Activated naive CD8-positive, alpha-beta T cell (primary cell): ENCODE data around the gene ITGAE.
A peak's percentile ranks its signal among the peaks of the same experiment; 100 is the strongest.
"Not testable (repeated sequence)": the region's sequence is repeated elsewhere in the genome, so short reads cannot be mapped to it uniquely, and the experiment has no call there.

Experiments
- H3K27ac Mint-ChIP-seq: one replicate; pipeline ENCODE4 v1.8.0; 2021; ENCODE audit warnings: mixed read lengths
- H3K27me3 Mint-ChIP-seq: one replicate; pipeline ENCODE4 v1.8.0; 2021; ENCODE audit warnings: mixed read lengths
- H3K36me3 Mint-ChIP-seq: one replicate; pipeline ENCODE4 v1.8.0; 2021; ENCODE audit warnings: mixed read lengths
- H3K4me1 Mint-ChIP-seq: one replicate; pipeline ENCODE4 v1.8.0; 2021; ENCODE audit warnings: low read depth, mixed read lengths
- H3K4me3 Mint-ChIP-seq: one replicate; pipeline ENCODE4 v1.8.0; 2021; ENCODE audit warnings: mild to moderate bottlenecking, mixed read lengths
- H3K9me3 Mint-ChIP-seq: one replicate; pipeline ENCODE4 v1.8.0; 2021; ENCODE audit warnings: low read depth, mixed read lengths

Gene ITGAE

DNA sequence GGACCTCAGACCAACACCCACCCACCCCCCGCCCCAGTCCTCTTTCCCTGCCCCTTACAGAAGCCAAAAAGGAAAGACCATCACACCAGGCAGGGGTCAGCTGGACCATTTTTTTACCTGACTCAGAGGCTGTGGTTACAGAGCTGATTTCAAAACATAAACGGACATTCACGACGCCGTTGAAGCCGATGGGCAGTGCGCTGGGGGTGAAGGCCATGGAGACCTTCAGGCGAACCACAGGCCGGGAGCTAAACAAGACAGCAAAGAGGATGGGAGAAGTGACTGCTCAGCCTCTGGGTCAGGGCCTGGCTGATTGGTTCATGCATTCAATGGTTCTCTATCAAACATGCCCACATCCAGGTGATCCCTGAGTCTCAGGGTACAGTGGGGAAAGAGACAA, 53.2 kb downstream of the ITGAE start:
- H3K4me3 Mint-ChIP-seq, result no peak overlapping the region
- H3K27me3 Mint-ChIP-seq, result no peaks in the 10 kb centered on the region
- H3K27ac Mint-ChIP-seq, result peak overlapping the region; percentile 55
- H3K4me1 Mint-ChIP-seq, result peaks cover 37% of the 10 kb centered on the region
- no peaks in the 10 kb centered on the region for H3K36me3 Mint-ChIP-seq
- H3K9me3 Mint-ChIP-seq, result no peaks in the 10 kb centered on the region

DNA sequence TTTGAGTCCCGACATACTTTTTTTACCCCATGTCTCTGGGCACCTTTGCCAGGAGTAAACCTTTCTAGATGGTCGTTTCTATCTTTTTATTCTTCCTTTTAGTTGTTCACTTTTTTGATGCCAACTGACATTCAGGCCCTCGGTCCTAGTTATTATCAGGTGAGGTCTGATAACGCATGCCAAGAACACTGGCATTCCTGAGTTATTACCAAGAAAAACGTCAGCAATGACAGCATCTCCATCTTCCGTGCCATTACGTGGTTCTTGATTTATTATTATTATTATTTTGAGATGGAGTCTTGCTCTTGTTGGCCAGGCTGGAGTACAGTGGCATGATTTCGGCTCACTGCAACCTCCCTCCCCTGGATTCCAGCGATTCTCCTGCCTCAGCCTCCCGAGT, 55.9 kb downstream of the ITGAE start:
- H3K27ac Mint-ChIP-seq, result no peak overlapping the region
- no peaks in the 10 kb centered on the region for H3K27me3 Mint-ChIP-seq
- no peaks in the 10 kb centered on the region for H3K36me3 Mint-ChIP-seq
- H3K9me3 Mint-ChIP-seq, result no peaks in the 10 kb centered on the region
- H3K4me3 Mint-ChIP-seq, result no peak overlapping the region
- peaks cover 32% of the 10 kb centered on the region for H3K4me1 Mint-ChIP-seq

DNA sequence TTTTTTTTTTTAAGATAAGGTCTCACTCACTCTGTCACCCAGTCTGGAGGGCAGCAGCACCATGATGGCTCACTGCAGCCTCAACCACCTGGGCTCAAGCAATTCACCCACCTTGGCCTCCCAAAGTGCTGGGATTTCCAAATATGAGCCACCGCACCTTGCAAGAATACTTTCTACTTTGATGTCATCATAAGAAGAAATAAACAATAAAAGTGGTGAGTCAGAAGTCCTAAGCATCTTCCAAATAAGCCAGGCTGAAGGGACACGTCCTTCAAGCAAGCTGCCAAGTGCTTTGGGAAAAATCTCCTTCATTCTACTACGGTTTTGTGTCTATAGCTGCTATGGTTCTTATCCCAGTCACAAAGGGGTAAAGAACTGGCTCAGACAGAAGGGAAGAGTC, 57.0 kb downstream of the ITGAE start:
- peaks cover 34% of the 10 kb centered on the region for H3K4me1 Mint-ChIP-seq
- no peaks in the 10 kb centered on the region for H3K27me3 Mint-ChIP-seq
- no peaks in the 10 kb centered on the region for H3K9me3 Mint-ChIP-seq

DNA sequence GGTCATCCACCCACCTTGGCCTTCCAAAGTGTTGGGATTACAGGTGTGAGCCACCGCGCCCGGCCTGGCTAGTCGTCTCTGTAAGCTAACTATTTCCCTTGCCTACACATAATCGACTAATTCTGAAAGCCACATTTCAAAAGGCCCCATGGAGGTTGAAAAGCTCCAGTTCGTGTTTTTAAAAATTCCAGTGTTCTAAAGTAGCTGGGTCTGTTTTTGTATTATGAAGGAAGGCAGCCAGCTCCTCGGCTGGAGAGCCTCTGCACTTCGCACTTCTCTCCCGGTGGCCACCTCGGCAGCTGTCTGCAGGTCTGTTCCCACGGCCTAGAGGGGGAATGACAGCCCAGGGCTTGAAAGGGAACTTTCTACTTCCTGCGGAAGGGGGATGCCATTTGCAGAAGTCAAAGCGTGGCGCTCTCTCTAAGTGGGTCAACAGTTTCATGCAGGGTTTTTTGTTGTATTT, 60.3 kb downstream of the ITGAE start:
- no peaks in the 10 kb centered on the region for H3K27me3 Mint-ChIP-seq
- no peaks in the 10 kb centered on the region for H3K36me3 Mint-ChIP-seq
- H3K9me3 Mint-ChIP-seq, result no peaks in the 10 kb centered on the region
- peaks cover 40% of the 10 kb centered on the region for H3K4me1 Mint-ChIP-seq
- H3K4me3 Mint-ChIP-seq, result peak overlapping the region; percentile 46
- H3K27ac Mint-ChIP-seq, result peak overlapping the region; percentile 34

More for the DNA sequence above, 57.0 kb downstream of the ITGAE start:
- no peak overlapping the region for H3K4me3 Mint-ChIP-seq
- H3K27ac Mint-ChIP-seq, result no peak overlapping the region
- no peaks in the 10 kb centered on the region for H3K36me3 Mint-ChIP-seq

DNA sequence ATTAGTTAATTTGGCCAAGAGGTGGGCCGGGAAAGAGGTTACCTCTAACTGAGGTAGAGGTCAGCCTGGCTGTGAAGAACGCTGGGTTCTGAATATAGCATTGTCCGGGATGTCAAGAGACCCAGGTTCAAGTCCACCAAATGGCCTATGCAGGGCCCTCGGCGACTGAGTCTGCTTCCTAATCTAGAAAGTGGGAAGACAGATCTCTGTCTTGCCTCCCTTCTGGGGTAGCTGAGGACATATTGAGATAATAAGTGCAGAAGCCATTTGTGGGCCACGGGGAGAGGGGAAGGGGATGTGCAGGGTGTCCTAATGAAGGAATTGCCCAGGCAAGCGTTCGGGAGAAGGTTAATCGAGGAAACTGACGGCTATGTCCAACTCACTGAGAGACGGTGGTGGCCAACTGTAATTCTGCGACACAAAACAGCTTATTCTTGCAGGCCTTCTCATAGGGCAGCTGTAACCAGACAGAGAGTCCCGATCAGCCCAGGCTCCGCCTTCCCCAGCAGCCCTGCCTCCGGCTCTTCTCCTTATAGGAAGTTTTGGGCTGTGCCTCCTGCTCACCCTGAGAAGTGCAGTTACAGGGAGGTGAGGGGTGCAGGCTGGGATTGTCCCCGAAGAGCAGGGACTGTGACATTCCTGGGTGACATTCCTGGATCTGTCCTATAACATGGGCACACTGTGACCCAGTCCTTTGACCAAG, 61.4 kb downstream of the ITGAE start:
- no peaks in the 10 kb centered on the region for H3K9me3 Mint-ChIP-seq
- H3K4me1 Mint-ChIP-seq, result peaks cover 40% of the 10 kb centered on the region
- H3K4me3 Mint-ChIP-seq, result no peak overlapping the region
- H3K27ac Mint-ChIP-seq, result peak overlapping the region; percentile 81
- H3K27me3 Mint-ChIP-seq, result no peaks in the 10 kb centered on the region
- no peaks in the 10 kb centered on the region for H3K36me3 Mint-ChIP-seq

DNA sequence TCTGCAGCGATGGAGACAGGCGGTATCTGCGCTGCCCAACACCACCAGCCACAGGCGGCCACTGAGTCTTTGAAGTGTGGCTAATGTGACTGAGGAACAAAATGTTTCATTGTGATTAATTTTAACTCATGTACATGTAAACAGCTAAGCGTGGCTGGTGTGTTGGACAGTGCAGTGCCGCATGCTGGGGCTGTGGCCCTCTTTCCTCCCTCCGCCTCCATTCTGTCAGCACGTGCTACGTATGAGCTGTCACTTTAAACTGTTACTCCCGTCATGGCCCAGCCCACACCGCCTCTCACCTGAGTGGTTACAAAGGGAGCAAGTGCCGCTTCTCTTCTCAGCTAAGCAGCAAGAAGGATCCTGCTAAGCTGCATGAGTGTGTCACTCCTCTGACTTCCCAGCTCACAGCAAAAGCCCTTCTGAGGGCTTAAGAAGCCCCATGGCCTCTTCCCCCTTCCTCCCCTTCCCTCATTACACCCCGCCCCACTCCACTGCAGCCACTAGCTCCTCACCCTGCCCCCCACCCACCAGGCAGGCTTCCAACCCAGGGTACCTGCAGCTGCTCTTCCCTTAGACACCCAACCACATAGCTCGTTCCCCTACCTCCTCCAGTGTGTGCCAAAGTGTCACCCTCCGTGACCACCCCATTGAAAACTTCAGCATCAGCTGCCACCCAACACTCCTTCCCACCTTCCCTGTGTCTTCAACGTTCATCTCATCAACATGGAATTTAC, 62.3 kb downstream of the ITGAE start:
- no peaks in the 10 kb centered on the region for H3K36me3 Mint-ChIP-seq
- H3K4me3 Mint-ChIP-seq, result peak overlapping the region; percentile 25
- H3K4me1 Mint-ChIP-seq, result peaks cover 40% of the 10 kb centered on the region

DNA sequence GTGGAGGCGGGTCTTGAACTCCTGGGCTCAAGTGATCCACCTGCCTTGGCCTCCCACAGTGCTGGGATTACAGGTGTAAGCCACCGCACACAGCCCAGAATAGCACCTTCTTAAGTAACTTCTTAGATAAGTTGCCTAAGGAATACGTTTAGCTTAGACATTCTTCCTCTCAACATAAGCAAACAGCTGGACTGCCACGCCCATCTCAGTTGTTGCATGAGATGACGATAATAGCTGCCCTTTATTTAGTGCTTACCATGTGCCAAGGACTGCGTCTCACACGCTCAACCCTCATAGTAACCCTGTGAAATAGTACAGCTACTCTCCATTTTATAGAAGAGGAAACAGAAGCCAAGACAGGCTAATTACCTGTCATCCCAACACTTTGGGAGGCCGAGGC, 65.5 kb downstream of the ITGAE start:
- H3K4me1 Mint-ChIP-seq, result peaks cover 30% of the 10 kb centered on the region
- no peaks in the 10 kb centered on the region for H3K27me3 Mint-ChIP-seq
- H3K27ac Mint-ChIP-seq, result no peak overlapping the region
- no peaks in the 10 kb centered on the region for H3K9me3 Mint-ChIP-seq
- no peaks in the 10 kb centered on the region for H3K36me3 Mint-ChIP-seq
- H3K4me3 Mint-ChIP-seq, result no peak overlapping the region

More for the DNA sequence above, 62.3 kb downstream of the ITGAE start:
- Mint-ChIP-seq H3K27me3 (no peaks in the 10 kb centered on the region), H3K9me3 (no peaks in the 10 kb centered on the region), H3K27ac (peak overlapping the region; percentile 81)

DNA sequence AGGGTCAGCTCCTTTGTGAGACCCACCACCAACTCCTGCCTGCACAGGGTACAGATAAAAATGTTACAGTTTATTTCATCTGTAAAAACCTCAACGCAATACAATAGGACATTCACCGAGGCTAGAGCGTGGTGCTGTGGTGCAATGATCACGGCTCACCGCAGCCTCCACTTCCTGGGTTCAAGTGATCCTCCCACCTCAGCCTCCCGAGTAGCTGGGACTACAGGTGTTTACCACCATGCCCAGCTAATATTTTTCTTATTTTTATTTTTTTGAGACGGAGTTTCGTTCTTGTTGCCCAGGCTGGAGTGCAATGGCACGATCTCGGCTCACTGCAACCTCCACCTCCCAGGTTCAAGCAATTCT, 66.1 kb downstream of the ITGAE start:
- H3K4me1 Mint-ChIP-seq, result peaks cover 25% of the 10 kb centered on the region
- H3K27me3 Mint-ChIP-seq, H3K9me3 Mint-ChIP-seq, H3K27ac Mint-ChIP-seq, H3K36me3 Mint-ChIP-seq, H3K4me3 Mint-ChIP-seq: not testable (repeated sequence)

DNA sequence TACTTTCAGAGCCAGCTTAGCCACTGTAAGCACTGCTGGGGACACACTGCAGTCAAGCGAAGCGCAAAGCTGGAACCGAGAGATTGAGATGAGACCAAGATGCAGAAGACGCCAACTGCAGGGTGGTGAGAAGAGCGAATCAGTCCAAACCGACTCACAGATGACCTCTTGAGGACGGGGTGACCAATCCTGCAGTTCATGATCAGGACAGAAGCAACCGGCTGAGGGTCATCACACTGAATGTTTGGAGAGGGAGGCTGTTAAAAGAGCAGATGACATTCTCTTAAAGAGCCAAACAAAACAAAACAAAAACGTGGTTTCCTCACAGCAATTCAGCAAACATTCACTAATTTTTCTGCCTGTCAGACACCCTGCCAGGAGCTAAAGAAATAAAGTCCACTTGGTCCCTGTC, 68.8 kb downstream of the ITGAE start:
- Mint-ChIP-seq H3K9me3 (no peaks in the 10 kb centered on the region), H3K4me3 (no peak overlapping the region), H3K36me3 (no peaks in the 10 kb centered on the region), H3K27me3 (no peaks in the 10 kb centered on the region), H3K4me1 (no peaks in the 10 kb centered on the region), H3K27ac (no peak overlapping the region)

DNA sequence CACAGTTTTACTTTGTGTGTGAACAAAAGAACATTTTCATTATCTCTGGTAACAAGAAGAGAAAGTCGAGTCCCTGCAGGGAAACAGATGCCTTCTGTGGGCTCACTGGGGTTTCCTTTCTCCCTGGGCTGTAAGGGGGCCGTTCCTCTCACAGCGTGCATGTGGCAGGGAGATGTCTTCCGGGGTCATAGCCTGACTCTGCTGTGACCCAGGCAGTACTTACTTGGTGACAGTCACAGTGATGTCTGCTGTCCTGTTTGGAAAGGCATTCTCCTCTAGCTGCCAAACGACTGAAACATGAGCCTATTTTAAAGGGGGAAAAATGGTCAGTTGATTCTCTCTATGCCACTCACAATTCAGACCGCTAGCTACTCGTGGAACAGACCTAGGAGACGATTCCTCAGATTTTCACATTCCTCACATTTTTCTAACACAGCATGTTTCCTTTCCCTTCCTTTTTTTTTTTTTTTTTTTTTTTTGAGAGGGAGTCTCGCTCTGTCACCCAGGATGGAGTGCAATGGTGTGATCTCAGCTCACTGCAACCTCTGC, 70.0 kb downstream of the ITGAE start:
- no peaks in the 10 kb centered on the region for H3K4me1 Mint-ChIP-seq
- H3K36me3 Mint-ChIP-seq, result peaks cover 2% of the 10 kb centered on the region
- H3K27ac Mint-ChIP-seq, result no peak overlapping the region
- H3K4me3 Mint-ChIP-seq, result no peak overlapping the region
- no peaks in the 10 kb centered on the region for H3K9me3 Mint-ChIP-seq
- no peaks in the 10 kb centered on the region for H3K27me3 Mint-ChIP-seq

DNA sequence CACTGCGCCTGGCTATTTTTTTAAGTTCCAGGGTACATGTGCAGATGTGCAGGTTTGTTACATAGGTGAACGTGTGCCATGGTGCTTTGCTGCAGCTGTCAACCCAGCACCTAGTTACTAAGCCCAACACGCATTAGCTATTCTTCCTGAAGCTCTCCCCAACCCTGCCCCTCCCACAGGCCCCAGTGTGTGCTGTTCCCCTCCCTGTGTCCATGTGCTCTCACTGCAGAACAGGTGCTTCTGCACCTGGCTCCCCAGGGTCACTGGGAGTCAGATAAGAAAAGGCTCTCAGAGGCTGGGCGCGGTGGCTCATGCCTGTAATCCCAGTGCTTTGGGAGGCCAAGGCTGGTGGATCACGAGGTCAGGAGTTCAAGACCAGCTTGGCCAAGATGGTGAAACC, 71.1 kb downstream of the ITGAE start:
- H3K4me3 Mint-ChIP-seq, result no peak overlapping the region
- H3K36me3 Mint-ChIP-seq, result peaks cover 2% of the 10 kb centered on the region
- H3K27ac Mint-ChIP-seq, result no peak overlapping the region
- H3K4me1 Mint-ChIP-seq, result no peaks in the 10 kb centered on the region
- no peaks in the 10 kb centered on the region for H3K27me3 Mint-ChIP-seq
- H3K9me3 Mint-ChIP-seq, result no peaks in the 10 kb centered on the region

DNA sequence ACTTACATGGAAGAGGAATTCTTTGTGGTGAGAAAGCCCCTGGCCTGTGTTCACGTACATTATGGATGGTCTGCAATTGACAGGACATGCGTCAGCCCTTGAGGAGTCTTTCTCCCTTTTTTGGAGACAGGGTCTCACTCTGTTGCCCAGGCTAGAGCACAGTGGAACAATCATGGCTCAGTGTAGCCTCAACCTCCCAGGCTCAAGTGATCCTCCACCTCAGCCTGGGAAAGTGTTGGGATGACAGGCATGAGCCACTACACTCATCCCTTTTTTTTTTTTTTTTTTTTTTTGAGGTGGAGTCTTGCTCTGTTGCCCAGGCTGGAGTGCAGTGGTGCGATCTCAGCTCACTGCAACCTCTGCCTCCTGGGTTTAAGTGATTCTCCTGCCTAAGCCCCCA, 72.9 kb downstream of the ITGAE start:
- not testable (repeated sequence) for H3K36me3 Mint-ChIP-seq

DNA sequence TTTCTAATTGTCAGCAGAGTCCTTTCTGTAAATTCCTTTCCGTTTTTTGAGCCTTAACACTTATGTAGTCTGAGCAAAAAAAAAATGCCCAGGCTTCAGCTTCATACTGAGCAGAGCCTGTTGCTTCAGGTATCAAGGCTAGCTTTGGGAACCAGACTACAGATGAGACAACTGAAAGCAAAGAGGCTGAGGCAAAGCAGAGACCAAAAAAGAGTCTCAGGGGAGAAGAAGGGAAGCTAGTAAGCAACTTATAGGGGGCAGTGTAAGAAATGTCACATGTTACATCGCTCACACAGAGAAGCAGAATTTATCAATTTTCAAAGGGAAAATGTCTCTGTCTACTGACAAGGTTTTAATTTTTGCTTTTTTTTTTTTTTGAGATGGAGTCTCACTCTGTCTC, 73.9 kb downstream of the ITGAE start:
- no peaks in the 10 kb centered on the region for H3K9me3 Mint-ChIP-seq
- H3K27me3 Mint-ChIP-seq, result peaks cover 1% of the 10 kb centered on the region
- peaks cover 15% of the 10 kb centered on the region for H3K4me1 Mint-ChIP-seq
- no peak overlapping the region for H3K4me3 Mint-ChIP-seq
- H3K27ac Mint-ChIP-seq, result no peak overlapping the region
- peaks cover 2% of the 10 kb centered on the region for H3K36me3 Mint-ChIP-seq

More for the DNA sequence above, 72.9 kb downstream of the ITGAE start:
- not testable (repeated sequence) for H3K4me1 Mint-ChIP-seq, H3K27ac Mint-ChIP-seq, H3K4me3 Mint-ChIP-seq, H3K9me3 Mint-ChIP-seq, H3K27me3 Mint-ChIP-seq

DNA sequence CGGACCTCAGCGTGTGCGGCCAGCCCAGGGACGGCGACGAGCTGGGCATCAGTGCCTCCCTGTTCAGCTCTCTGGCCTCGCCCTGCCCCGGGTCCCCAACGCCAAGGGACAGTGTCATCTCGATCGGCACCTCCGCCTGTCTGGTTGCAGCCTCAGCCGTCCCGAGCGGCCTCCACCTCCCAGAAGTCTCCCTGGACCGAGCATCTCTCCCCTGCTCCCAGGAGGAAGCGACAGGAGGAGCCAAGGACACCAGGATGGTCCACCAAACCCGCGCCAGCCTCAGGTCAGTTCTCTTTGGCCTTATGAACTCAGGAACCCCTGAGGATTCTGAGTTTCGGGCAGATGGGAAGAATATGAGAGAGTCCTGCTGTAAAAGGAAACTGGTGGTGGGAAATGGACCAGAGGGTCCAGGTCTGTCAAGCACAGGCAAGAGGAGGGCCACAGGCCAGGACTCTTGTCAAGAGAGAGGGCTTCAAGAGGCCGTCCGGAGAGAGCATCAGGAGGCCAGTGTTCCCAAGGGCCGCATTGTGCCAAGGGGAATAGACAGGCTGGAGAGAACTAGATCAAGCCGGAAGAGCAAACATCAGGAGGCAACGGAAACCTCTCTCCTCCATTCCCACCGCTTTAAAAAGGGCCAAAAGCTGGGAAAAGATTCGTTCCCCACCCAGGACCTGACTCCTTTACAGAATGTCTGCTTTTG, 76.5 kb downstream of the ITGAE start:
- Mint-ChIP-seq H3K4me3 (peak overlapping the region; percentile 96), H3K9me3 (no peaks in the 10 kb centered on the region), H3K27ac (no peak overlapping the region), H3K4me1 (peaks cover 33% of the 10 kb centered on the region), H3K27me3 (peaks cover 1% of the 10 kb centered on the region), H3K36me3 (peaks cover 7% of the 10 kb centered on the region)
